ENCODE data around the gene CWC25.

GRCh38 chr17:38797828-38798227 is 27.3 kb downstream of the CWC25 start:
- TF ChIP-seq CTCF (IDR thresholded peaks at IDR 0.05) (no peak), POLR2A (IDR thresholded peaks at IDR 0.05) (no peak)

Data from body of pancreas (tissue), 4 donors.